GM23338 (cell line): Measurements from ENCODE around the gene KIAA0513. TPM values are rescaled to one million over a fixed set of nuclear protein-coding genes. Genes with fewer than 3 reads are reported as not detected.

ENCODE experiments used
- ATAC-seq: fragments of 200-7000 bp; cut with Tn5 transposase; 3 replicates; pipeline ENCODE4 v1.9.1; 2020
- DNase-seq: peaks from one replicate; pipeline ENCODE4 v3.0.0-alpha.2; 2015; ENCODE audit warnings: low spot score
- H2AFZ ChIP-seq: fragments of 200-600 bp; sonication (generic); 2 replicates; pipeline ENCODE4 v1.8.0; 2016; ENCODE audit warnings: antibody characterized with exemption, mild to moderate bottlenecking, moderate library complexity
- H3F3A ChIP-seq: fragments of 200-600 bp; sonication (generic); replicated peaks from 2 replicates; pipeline ENCODE4 v1.8.0; 2017; ENCODE audit warnings: antibody characterized with exemption, mixed run types, low read depth
- H3K27ac ChIP-seq: fragments of 200-600 bp; sonication (generic); 2 replicates; pipeline ENCODE4 v1.6.1; 2016; ENCODE audit warnings: low read depth
- H3K27me3 ChIP-seq: fragments of 200-600 bp; sonication (generic); 2 replicates; pipeline ENCODE4 v1.8.0; 2016; ENCODE audit warnings: mild to moderate bottlenecking, mixed run types, moderate library complexity; ENCODE audit not compliant: insufficient read depth
- H3K36me3 ChIP-seq: fragments of 200-600 bp; sonication (generic); 2 replicates; pipeline ENCODE4 v1.8.0; 2016; ENCODE audit warnings: mild to moderate bottlenecking; ENCODE audit not compliant: insufficient read depth
- H3K4me1 ChIP-seq: fragments of 200-600 bp; sonication (generic); 2 replicates; pipeline ENCODE4 v1.8.0; 2016; ENCODE audit warnings: mild to moderate bottlenecking, moderate library complexity; ENCODE audit not compliant: insufficient read depth
- H3K4me2 ChIP-seq: fragments of 200-600 bp; sonication (generic); 2 replicates; pipeline ENCODE4 v1.7.1; 2017; ENCODE audit warnings: mixed run types
- H3K4me3 ChIP-seq: fragments of 200-600 bp; sonication (generic); 2 replicates; pipeline ENCODE4 v1.6.1; 2016; ENCODE audit warnings: mixed run types
- H3K79me2 ChIP-seq: fragments of 200-600 bp; sonication (generic); replicated peaks from 2 replicates; pipeline ENCODE4 v1.8.0; 2017; ENCODE audit warnings: mild to moderate bottlenecking; ENCODE audit not compliant: insufficient read depth
- H3K9me2 ChIP-seq: fragments of 200-600 bp; sonication (generic); 2 replicates; pipeline ENCODE4 v1.8.0; 2017; ENCODE audit not compliant: insufficient read depth
- H4K20me1 ChIP-seq: fragments of 200-600 bp; sonication (generic); replicated peaks from 2 replicates; pipeline ENCODE4 v1.8.0; 2017; ENCODE audit warnings: mild to moderate bottlenecking; ENCODE audit not compliant: insufficient read depth
- H3K27ac Mint-ChIP-seq: 2 replicates; pipeline ENCODE4 v1.8.0; 2020; ENCODE audit warnings: inconsistent platforms, mild to moderate bottlenecking, moderate library complexity, mixed read lengths
- H3K27me3 Mint-ChIP-seq: 3 replicates; pipeline ENCODE4 v1.8.0; 2022; ENCODE audit warnings: low read depth, mild to moderate bottlenecking, moderate library complexity, mixed read lengths, inconsistent platforms; ENCODE audit not compliant: insufficient read depth, poor library complexity
- H3K36me3 Mint-ChIP-seq: 3 replicates; pipeline ENCODE4 v1.8.0; 2021; ENCODE audit warnings: low read depth, mild to moderate bottlenecking, inconsistent platforms, moderate library complexity, mixed read lengths
- H3K4me1 Mint-ChIP-seq: 3 replicates; pipeline ENCODE4 v1.8.0; 2020; ENCODE audit warnings: mild to moderate bottlenecking, inconsistent platforms, mixed read lengths
- H3K4me3 Mint-ChIP-seq: 3 replicates; pipeline ENCODE4 v1.8.0; 2021; ENCODE audit warnings: moderate library complexity, mild to moderate bottlenecking, inconsistent platforms, mixed read lengths
- H3K9me3 Mint-ChIP-seq: 3 replicates; pipeline ENCODE4 v1.8.0; 2020; ENCODE audit warnings: moderate library complexity, mild to moderate bottlenecking, inconsistent platforms, mixed read lengths
- CREB1 ChIP-seq: fragments of 250-450 bp; sonication (Bioruptor Pico); IDR thresholded peaks from 2 replicates; pipeline ENCODE4 v1.5.0; 2020; ENCODE audit warnings: low read depth, mild to moderate bottlenecking, moderate library complexity
- EZH2 ChIP-seq: fragments of 200-600 bp; sonication (generic); IDR thresholded peaks from one replicate; pipeline ENCODE4 v1.8.0; 2017; ENCODE audit warnings: antibody characterized with exemption, mild to moderate bottlenecking, low read depth; ENCODE audit not compliant: unreplicated experiment
- EZH2phosphoT487 ChIP-seq: fragments of 200-600 bp; sonication (generic); IDR thresholded peaks from one replicate; pipeline ENCODE4 v1.8.1; 2018; ENCODE audit warnings: antibody characterized with exemption; ENCODE audit not compliant: unreplicated experiment
- JUNB ChIP-seq: IDR thresholded peaks from one replicate; pipeline ENCODE4 v1.6.1; 2016; ENCODE audit warnings: antibody characterized with exemption; ENCODE audit not compliant: unreplicated experiment
- NANOG ChIP-seq: IDR thresholded peaks from 2 replicates; pipeline ENCODE4 v1.6.1; 2016; ENCODE audit warnings: antibody characterized with exemption, borderline replicate concordance
- POLR2AphosphoS5 ChIP-seq: IDR thresholded peaks from 2 replicates; pipeline ENCODE4 v1.6.1; 2016; ENCODE audit warnings: antibody characterized with exemption, low read depth
- REST ChIP-seq: IDR thresholded peaks from one replicate; pipeline ENCODE4 v1.6.1; 2018; ENCODE audit warnings: antibody characterized with exemption; ENCODE audit not compliant: unreplicated experiment
- STAT1 ChIP-seq: IDR thresholded peaks from one replicate; pipeline ENCODE4 v1.6.1; 2016; ENCODE audit warnings: antibody characterized with exemption; ENCODE audit not compliant: unreplicated experiment
- ZNF114 ChIP-seq: fragments of 250-450 bp; sonication (Bioruptor Pico); IDR thresholded peaks from 2 replicates; pipeline ENCODE4 v1.5.0; 2020; ENCODE audit warnings: mild to moderate bottlenecking, moderate library complexity
- ZNF331 ChIP-seq: fragments of 250-450 bp; sonication (Bioruptor Pico); IDR thresholded peaks from 2 replicates; pipeline ENCODE4 v1.5.0; 2020; ENCODE audit warnings: low read depth, mild to moderate bottlenecking, moderate library complexity
- polyA plus RNA-seq: library from polyadenylated mRNA; unstranded; fragments of >200 nt; fragmentation: Nextera tagmentation; extraction: Ambion mirVana; gene quantifications from 2 replicates; pipeline ENCODE4 v1.2.1, GENCODE V29; 2016
- total RNA-seq: library from RNA; depleted of rRNA; stranded (reverse); fragments of >200 nt; shearing (Covaris generic); gene quantifications from 2 replicates; pipeline ENCODE4 v1.2.3, GENCODE V29; 2014
- TF ChIP-seq, protein P1 (sequence below): IDR thresholded peaks from 2 replicates; pipeline ENCODE4 v1.6.1; 2016; ENCODE audit warnings: antibody characterized with exemption
- TF ChIP-seq, protein P2 (sequence below), 2 experiments: fragments of 200-600 bp in 1 of 2; sonication (generic) in 1 of 2; conservative IDR thresholded peaks; 2 replicates each; pipeline versions ENCODE4 v1.5.1 to v1.6.1; 2016 to 2017; ENCODE audit warnings: antibody characterized with exemption in 2 of 2, low read depth in 2 of 2, mild to moderate bottlenecking in 2 of 2, moderate library complexity in 1 of 2
- TF ChIP-seq, protein P3 (sequence below): fragments of 250-450 bp; sonication (Bioruptor Pico); IDR thresholded peaks from 2 replicates; pipeline ENCODE4 v1.5.0; 2020; ENCODE audit warnings: mild to moderate bottlenecking, moderate library complexity

The KIAA0513 gene
- total and polyA plus RNA-seq, 2 experiments from 2014 or later, result 2.1 to 8.7 TPM

GRCh38 chr16:85066346-85066885, 38.8 kb downstream of the KIAA0513 start:
- Histone ChIP-seq H3K9me2 (no peaks in the 10 kb centered on the region), H3K4me3 (no peak overlapping the region), H3F3A (0 out of 2 replicates have a peak, but pooled peaks cover 5% of the 10 kb centered on the region), H3K36me3 (no peaks in the 10 kb centered on the region), H3K27me3 (no peaks in the 10 kb centered on the region), H3K79me2 (no peaks in the 10 kb centered on the region), H3K4me1 (peaks cover 15% of the 10 kb centered on the region), H3K27ac (no peak overlapping the region), H2AFZ (no peak overlapping the region), H4K20me1 (no peaks in the 10 kb centered on the region), H3K4me2 (no peak overlapping the region)
- H3K9me3 Mint-ChIP-seq, result no peaks in the 10 kb centered on the region
- DNase-seq (no peak), ATAC-seq (no peak)
- H3K36me3 Mint-ChIP-seq, result no peaks in the 10 kb centered on the region
- H3K27me3 Mint-ChIP-seq, result peaks cover 16% of the 10 kb centered on the region
- TF ChIP-seq EZH2phosphoT487 (no peak), JUNB (no peak), POLR2AphosphoS5 (no peak), EZH2 (no peak), STAT1 (no peak), ZNF331 (CRISPR knock-in tag) (no peak), NANOG (no peak), CREB1 (CRISPR knock-in tag) (no peak), ZNF114 (CRISPR knock-in tag) (no peak), REST (no peak)
- TF ChIP-seq, protein P1, sequence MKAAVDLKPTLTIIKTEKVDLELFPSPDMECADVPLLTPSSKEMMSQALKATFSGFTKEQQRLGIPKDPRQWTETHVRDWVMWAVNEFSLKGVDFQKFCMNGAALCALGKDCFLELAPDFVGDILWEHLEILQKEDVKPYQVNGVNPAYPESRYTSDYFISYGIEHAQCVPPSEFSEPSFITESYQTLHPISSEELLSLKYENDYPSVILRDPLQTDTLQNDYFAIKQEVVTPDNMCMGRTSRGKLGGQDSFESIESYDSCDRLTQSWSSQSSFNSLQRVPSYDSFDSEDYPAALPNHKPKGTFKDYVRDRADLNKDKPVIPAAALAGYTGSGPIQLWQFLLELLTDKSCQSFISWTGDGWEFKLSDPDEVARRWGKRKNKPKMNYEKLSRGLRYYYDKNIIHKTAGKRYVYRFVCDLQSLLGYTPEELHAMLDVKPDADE, result no peak
- TF ChIP-seq, protein P2, sequence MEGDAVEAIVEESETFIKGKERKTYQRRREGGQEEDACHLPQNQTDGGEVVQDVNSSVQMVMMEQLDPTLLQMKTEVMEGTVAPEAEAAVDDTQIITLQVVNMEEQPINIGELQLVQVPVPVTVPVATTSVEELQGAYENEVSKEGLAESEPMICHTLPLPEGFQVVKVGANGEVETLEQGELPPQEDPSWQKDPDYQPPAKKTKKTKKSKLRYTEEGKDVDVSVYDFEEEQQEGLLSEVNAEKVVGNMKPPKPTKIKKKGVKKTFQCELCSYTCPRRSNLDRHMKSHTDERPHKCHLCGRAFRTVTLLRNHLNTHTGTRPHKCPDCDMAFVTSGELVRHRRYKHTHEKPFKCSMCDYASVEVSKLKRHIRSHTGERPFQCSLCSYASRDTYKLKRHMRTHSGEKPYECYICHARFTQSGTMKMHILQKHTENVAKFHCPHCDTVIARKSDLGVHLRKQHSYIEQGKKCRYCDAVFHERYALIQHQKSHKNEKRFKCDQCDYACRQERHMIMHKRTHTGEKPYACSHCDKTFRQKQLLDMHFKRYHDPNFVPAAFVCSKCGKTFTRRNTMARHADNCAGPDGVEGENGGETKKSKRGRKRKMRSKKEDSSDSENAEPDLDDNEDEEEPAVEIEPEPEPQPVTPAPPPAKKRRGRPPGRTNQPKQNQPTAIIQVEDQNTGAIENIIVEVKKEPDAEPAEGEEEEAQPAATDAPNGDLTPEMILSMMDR (conservative IDR thresholded peaks at IDR 0.05; ENCODE audit: low read depth in 2 of 2), result no peak
- TF ChIP-seq, protein P3, sequence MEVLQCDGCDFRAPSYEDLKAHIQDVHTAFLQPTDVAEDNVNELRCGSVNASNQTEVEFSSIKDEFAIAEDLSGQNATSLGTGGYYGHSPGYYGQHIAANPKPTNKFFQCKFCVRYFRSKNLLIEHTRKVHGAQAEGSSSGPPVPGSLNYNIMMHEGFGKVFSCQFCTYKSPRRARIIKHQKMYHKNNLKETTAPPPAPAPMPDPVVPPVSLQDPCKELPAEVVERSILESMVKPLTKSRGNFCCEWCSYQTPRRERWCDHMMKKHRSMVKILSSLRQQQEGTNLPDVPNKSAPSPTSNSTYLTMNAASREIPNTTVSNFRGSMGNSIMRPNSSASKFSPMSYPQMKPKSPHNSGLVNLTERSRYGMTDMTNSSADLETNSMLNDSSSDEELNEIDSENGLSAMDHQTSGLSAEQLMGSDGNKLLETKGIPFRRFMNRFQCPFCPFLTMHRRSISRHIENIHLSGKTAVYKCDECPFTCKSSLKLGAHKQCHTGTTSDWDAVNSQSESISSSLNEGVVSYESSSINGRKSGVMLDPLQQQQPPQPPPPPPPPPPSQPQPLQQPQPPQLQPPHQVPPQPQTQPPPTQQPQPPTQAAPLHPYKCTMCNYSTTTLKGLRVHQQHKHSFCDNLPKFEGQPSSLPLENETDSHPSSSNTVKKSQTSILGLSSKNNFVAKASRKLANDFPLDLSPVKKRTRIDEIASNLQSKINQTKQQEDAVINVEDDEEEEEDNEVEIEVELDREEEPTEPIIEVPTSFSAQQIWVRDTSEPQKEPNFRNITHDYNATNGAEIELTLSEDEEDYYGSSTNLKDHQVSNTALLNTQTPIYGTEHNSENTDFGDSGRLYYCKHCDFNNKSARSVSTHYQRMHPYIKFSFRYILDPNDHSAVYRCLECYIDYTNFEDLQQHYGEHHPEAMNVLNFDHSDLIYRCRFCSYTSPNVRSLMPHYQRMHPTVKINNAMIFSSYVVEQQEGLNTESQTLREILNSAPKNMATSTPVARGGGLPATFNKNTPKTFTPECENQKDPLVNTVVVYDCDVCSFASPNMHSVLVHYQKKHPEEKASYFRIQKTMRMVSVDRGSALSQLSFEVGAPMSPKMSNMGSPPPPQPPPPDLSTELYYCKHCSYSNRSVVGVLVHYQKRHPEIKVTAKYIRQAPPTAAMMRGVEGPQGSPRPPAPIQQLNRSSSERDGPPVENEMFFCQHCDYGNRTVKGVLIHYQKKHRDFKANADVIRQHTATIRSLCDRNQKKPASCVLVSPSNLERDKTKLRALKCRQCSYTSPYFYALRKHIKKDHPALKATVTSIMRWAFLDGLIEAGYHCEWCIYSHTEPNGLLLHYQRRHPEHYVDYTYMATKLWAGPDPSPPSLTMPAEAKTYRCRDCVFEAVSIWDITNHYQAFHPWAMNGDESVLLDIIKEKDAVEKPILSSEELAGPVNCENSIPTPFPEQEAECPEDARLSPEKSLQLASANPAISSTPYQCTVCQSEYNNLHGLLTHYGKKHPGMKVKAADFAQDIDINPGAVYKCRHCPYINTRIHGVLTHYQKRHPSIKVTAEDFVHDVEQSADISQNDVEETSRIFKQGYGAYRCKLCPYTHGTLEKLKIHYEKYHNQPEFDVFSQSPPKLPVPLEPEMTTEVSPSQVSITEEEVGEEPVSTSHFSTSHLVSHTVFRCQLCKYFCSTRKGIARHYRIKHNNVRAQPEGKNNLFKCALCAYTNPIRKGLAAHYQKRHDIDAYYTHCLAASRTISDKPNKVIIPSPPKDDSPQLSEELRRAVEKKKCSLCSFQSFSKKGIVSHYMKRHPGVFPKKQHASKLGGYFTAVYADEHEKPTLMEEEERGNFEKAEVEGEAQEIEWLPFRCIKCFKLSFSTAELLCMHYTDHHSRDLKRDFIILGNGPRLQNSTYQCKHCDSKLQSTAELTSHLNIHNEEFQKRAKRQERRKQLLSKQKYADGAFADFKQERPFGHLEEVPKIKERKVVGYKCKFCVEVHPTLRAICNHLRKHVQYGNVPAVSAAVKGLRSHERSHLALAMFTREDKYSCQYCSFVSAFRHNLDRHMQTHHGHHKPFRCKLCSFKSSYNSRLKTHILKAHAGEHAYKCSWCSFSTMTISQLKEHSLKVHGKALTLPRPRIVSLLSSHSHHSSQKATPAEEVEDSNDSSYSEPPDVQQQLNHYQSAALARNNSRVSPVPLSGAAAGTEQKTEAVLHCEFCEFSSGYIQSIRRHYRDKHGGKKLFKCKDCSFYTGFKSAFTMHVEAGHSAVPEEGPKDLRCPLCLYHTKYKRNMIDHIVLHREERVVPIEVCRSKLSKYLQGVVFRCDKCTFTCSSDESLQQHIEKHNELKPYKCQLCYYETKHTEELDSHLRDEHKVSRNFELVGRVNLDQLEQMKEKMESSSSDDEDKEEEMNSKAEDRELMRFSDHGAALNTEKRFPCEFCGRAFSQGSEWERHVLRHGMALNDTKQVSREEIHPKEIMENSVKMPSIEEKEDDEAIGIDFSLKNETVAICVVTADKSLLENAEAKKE (CRISPR knock-in tag), result no peak
- no peak overlapping the region for H3K4me3 Mint-ChIP-seq
- H3K27ac Mint-ChIP-seq, result no peak overlapping the region
- peaks cover 27% of the 10 kb centered on the region for H3K4me1 Mint-ChIP-seq
